ENCODE data around the gene RPRD1B. TPM values are rescaled to one million over a fixed set of nuclear protein-coding genes. Genes with fewer than 3 reads are reported as not detected.

The RPRD1B gene
- total and polyA plus RNA-seq, 2 of the 13 experiments (the other 11 are each of a cell fraction or from before 2014, with no cell fraction given) = 31.1 to 41.5 TPM

GRCh38 chr20:37984018-37984785 is 49.3 kb upstream of the RPRD1B start (continued):
- TF ChIP-seq ZBTB26 (CRISPR knock-in tag; IDR thresholded peaks at IDR 0.05; ENCODE audit: borderline replicate concordance) (no peak), MLLT10 (CRISPR knock-in tag; IDR thresholded peaks at IDR 0.05) (no peak), ZNF580 (CRISPR knock-in tag; IDR thresholded peaks at IDR 0.05; ENCODE audit: borderline replicate concordance, low read depth) (peak; percentile 72; the same call in 1 of the 2 replicates), ZNF790 (CRISPR knock-in tag; IDR thresholded peaks at IDR 0.05; ENCODE audit: borderline replicate concordance) (no peak), ZNF350 (CRISPR knock-in tag; IDR thresholded peaks at IDR 0.05; ENCODE audit: borderline replicate concordance, low read depth) (no peak; the same call in 1 of the 2 replicates), GRHL1 (CRISPR knock-in tag; conservative IDR thresholded peaks at IDR 0.05) (no peak), ZNF562 (CRISPR knock-in tag; IDR thresholded peaks at IDR 0.05; ENCODE audit: borderline replicate concordance) (no peak), ZNF256 (CRISPR knock-in tag; conservative IDR thresholded peaks at IDR 0.05) (no peak; the same call in 1 of the 2 replicates), ETV6 (CRISPR knock-in tag; conservative IDR thresholded peaks at IDR 0.05) (no peak), NFRKB (IDR thresholded peaks at IDR 0.05) (no peak), ZNF510 (CRISPR knock-in tag; IDR thresholded peaks at IDR 0.05; ENCODE audit: low read depth) (no peak), SMAD9 (CRISPR knock-in tag; IDR thresholded peaks at IDR 0.05) (no peak), TAF1 (CRISPR knock-in tag; IDR thresholded peaks at IDR 0.05) (no peak), POGK (CRISPR knock-in tag; conservative IDR thresholded peaks at IDR 0.05) (no peak; the same call in 1 of the 2 replicates), ZNF577 (CRISPR knock-in tag; IDR thresholded peaks at IDR 0.05; ENCODE audit: borderline replicate concordance, low read depth) (no peak), RARA (CRISPR knock-in tag; IDR thresholded peaks at IDR 0.05) (peak; percentile 67), ZGPAT (CRISPR knock-in tag; IDR thresholded peaks at IDR 0.05) (peak; percentile 69; the same call in 1 of the 2 replicates), CREB1 (IDR thresholded peaks at IDR 0.05) (no peak; the same call in 1 of the 2 replicates), CREB1 (CRISPR knock-in tag; IDR thresholded peaks at IDR 0.05) (peak; percentile 59; the same call in 1 of the 2 replicates), MAF1 (CRISPR knock-in tag; IDR thresholded peaks at IDR 0.05; ENCODE audit: borderline replicate concordance) (no peak; the same call in 1 of the 2 replicates), HIVEP1 (CRISPR knock-in tag; IDR thresholded peaks at IDR 0.05) (no peak), MXD1 (CRISPR knock-in tag; IDR thresholded peaks at IDR 0.05) (no peak; the same call in 1 of the 2 replicates), POLR2G (IDR thresholded peaks at IDR 0.05; ENCODE audit: low read depth, low read length) (peak; percentile 55; the same call in 1 of the 2 replicates), ZNF777 (CRISPR knock-in tag; IDR thresholded peaks at IDR 0.05) (no peak)
